Activated CD4-positive, alpha-beta T cell treated with anti-CD3 and anti-CD28 coated beads, Interleukin-2, amount 50 U/mL, for 48 hours (primary cell): ENCODE measurements around the gene NDUFS7.
"Not testable (repeated sequence)": the region's sequence is repeated elsewhere in the genome, so short reads cannot be mapped to it uniquely, and the experiment has no call there.

ENCODE experiments used
- DNase-seq, 2 experiments: peaks; one replicate each; pipeline ENCODE4 v3.0.0-alpha.2; 2020

The NDUFS7 gene

GRCh38 chr19:1420085-1420484 is 36.4 kb downstream of the NDUFS7 start:
- DNase-seq, result not testable (repeated sequence)

- no peak for DNase-seq
These were observed 36.9 kb downstream of the NDUFS7 start for GRCh38 chr19:1420590-1420989.

GRCh38 chr19:1421218-1421957 is 37.7 kb downstream of the NDUFS7 start:
- DNase-seq, result no peak

GRCh38 chr19:1421958-1422305 is 38.2 kb downstream of the NDUFS7 start:
- no peak for DNase-seq

GRCh38 chr19:1422360-1422759 is 38.7 kb downstream of the NDUFS7 start:
- DNase-seq, result no peak

GRCh38 chr19:1422943-1423342 is 39.2 kb downstream of the NDUFS7 start:
- no peak for DNase-seq

GRCh38 chr19:1423436-1424191 is 39.9 kb downstream of the NDUFS7 start:
- DNase-seq, result no peak

- DNase-seq, result no peak
These were observed 40.7 kb downstream of the NDUFS7 start for GRCh38 chr19:1424192-1424955.

- no peak for DNase-seq
These were observed 41.6 kb downstream of the NDUFS7 start for GRCh38 chr19:1425102-1425837.

- DNase-seq, result no peak
These were observed 42.2 kb downstream of the NDUFS7 start for GRCh38 chr19:1425902-1426301.

- no peak for DNase-seq
These were observed 43.0 kb downstream of the NDUFS7 start for GRCh38 chr19:1426736-1427135.

- DNase-seq, result no peak
These were observed 43.7 kb downstream of the NDUFS7 start for GRCh38 chr19:1427221-1427920.

- no peak for DNase-seq
These were observed 45.2 kb downstream of the NDUFS7 start for GRCh38 chr19:1428738-1429391.

- no peak for DNase-seq
These were observed 46.0 kb downstream of the NDUFS7 start for GRCh38 chr19:1429750-1430149.

GRCh38 chr19:1430246-1430645 is 46.5 kb downstream of the NDUFS7 start:
- DNase-seq, result no peak

GRCh38 chr19:1431759-1432506 is 48.2 kb downstream of the NDUFS7 start:
- DNase-seq, result no peak

- DNase-seq, result no peak
These were observed 48.8 kb downstream of the NDUFS7 start for GRCh38 chr19:1432507-1432887.

- no peak for DNase-seq
These were observed 49.7 kb downstream of the NDUFS7 start for GRCh38 chr19:1433119-1434039.

GRCh38 chr19:1434040-1434366 is 50.3 kb downstream of the NDUFS7 start:
- no peak for DNase-seq

- no peak for DNase-seq
These were observed 50.9 kb downstream of the NDUFS7 start for GRCh38 chr19:1434577-1435060.
